ENCODE measurements around the gene CCNH. TPM values are rescaled to one million over a fixed set of nuclear protein-coding genes. Genes with fewer than 3 reads are reported as not detected.

CCNH gene
- total RNA-seq, 1 donor from 2014 or later: 36.9 TPM

- no peaks in the 10 kb centered on the region for H3K27me3 Mint-ChIP-seq (ENCODE audit: low read depth)
- no peaks in the 10 kb centered on the region for H3K9me3 Mint-ChIP-seq
- H3K4me1 Mint-ChIP-seq: no peaks in the 10 kb centered on the region
- no peak for DNase-seq (ENCODE audit: low read depth, low spot score)
- TF ChIP-seq, protein P1, sequence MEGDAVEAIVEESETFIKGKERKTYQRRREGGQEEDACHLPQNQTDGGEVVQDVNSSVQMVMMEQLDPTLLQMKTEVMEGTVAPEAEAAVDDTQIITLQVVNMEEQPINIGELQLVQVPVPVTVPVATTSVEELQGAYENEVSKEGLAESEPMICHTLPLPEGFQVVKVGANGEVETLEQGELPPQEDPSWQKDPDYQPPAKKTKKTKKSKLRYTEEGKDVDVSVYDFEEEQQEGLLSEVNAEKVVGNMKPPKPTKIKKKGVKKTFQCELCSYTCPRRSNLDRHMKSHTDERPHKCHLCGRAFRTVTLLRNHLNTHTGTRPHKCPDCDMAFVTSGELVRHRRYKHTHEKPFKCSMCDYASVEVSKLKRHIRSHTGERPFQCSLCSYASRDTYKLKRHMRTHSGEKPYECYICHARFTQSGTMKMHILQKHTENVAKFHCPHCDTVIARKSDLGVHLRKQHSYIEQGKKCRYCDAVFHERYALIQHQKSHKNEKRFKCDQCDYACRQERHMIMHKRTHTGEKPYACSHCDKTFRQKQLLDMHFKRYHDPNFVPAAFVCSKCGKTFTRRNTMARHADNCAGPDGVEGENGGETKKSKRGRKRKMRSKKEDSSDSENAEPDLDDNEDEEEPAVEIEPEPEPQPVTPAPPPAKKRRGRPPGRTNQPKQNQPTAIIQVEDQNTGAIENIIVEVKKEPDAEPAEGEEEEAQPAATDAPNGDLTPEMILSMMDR (conservative IDR thresholded peaks at IDR 0.05): no peak
- peaks cover 15% of the 10 kb centered on the region for H3K36me3 Mint-ChIP-seq (ENCODE audit: low read depth)
- peak overlapping the region; percentile 57 for H3K27ac Mint-ChIP-seq (ENCODE audit: unreplicated experiment)
- H3K4me3 Mint-ChIP-seq: no peak overlapping the region
These were observed 26.9 kb downstream of the CCNH start for GRCh38 chr5:87385802-87386201.

GRCh38 chr5:87383216-87383615 is 29.5 kb downstream of the CCNH start:
- Mint-ChIP-seq H3K36me3 (ENCODE audit: low read depth) (peaks cover 7% of the 10 kb centered on the region), H3K27ac (ENCODE audit: unreplicated experiment) (no peak overlapping the region), H3K4me1 (no peaks in the 10 kb centered on the region), H3K27me3 (ENCODE audit: low read depth) (no peaks in the 10 kb centered on the region), H3K4me3 (no peak overlapping the region), H3K9me3 (no peaks in the 10 kb centered on the region)
- no peak for DNase-seq (ENCODE audit: low read depth, low spot score)
- TF ChIP-seq, protein P1 (conservative IDR thresholded peaks at IDR 0.05): no peak

DNA sequence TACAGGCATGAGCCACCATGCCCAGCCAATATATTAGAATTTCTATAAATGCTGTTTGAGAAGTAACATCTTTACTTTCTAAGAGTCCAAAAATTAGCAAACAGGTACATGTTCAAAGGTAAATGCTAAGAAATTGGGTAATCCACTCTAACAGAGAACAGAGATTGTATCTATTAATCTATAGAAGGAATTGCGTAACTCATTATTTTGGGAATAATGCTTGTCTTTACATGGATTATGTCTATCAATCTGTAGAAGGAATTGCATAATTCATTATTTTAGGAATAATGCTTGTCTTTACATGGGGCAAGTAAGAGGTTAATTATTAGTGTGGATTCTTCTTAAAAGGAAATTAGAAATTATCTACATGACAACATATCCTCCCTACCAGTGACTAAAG is 30.5 kb downstream of the CCNH start:
- no peak overlapping the region for H3K4me3 Mint-ChIP-seq
- no peaks in the 10 kb centered on the region for H3K9me3 Mint-ChIP-seq
- no peaks in the 10 kb centered on the region for H3K4me1 Mint-ChIP-seq
- H3K27ac Mint-ChIP-seq (ENCODE audit: unreplicated experiment): no peak overlapping the region
- peaks cover 7% of the 10 kb centered on the region for H3K36me3 Mint-ChIP-seq (ENCODE audit: low read depth)
- H3K27me3 Mint-ChIP-seq (ENCODE audit: low read depth): no peaks in the 10 kb centered on the region
- no peak for DNase-seq (ENCODE audit: low read depth, low spot score)
- TF ChIP-seq, protein P1 (conservative IDR thresholded peaks at IDR 0.05): no peak

GRCh38 chr5:87372705-87373104 is 40.0 kb downstream of the CCNH start:
- Mint-ChIP-seq H3K36me3 (ENCODE audit: low read depth) (no peaks in the 10 kb centered on the region), H3K9me3 (no peaks in the 10 kb centered on the region), H3K27me3 (ENCODE audit: low read depth) (no peaks in the 10 kb centered on the region), H3K4me1 (no peaks in the 10 kb centered on the region), H3K4me3 (no peak overlapping the region), H3K27ac (ENCODE audit: unreplicated experiment) (no peak overlapping the region)
- TF ChIP-seq, protein P1 (conservative IDR thresholded peaks at IDR 0.05): no peak
- no peak for DNase-seq (ENCODE audit: low read depth, low spot score)

DNA sequence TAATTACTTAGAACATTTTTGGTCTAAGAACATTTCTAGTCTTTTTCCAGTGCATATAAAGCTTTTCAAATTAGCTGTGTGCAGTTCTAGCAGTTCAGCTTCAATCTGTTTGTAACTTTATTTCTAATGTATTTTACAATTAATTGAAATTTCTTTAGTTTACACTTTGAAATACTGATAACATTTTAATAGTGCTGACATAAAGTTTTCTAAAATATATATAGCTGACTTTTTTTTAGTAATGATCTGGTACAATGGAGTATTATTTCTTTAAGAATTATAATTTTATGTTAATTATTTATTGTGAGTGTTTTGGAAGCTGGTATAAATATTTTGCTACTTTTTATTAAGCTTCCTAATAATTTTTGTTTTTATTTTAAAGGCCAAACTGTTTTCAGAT is 43.3 kb downstream of the CCNH start:
- no peaks in the 10 kb centered on the region for H3K4me1 Mint-ChIP-seq
- TF ChIP-seq, protein P1 (conservative IDR thresholded peaks at IDR 0.05): no peak
- H3K27ac Mint-ChIP-seq (ENCODE audit: unreplicated experiment): no peak overlapping the region
- H3K4me3 Mint-ChIP-seq: no peak overlapping the region
- H3K36me3 Mint-ChIP-seq (ENCODE audit: low read depth): peaks cover 6% of the 10 kb centered on the region
- H3K9me3 Mint-ChIP-seq: no peaks in the 10 kb centered on the region
- DNase-seq (ENCODE audit: low read depth, low spot score): no peak
- no peaks in the 10 kb centered on the region for H3K27me3 Mint-ChIP-seq (ENCODE audit: low read depth)

DNA sequence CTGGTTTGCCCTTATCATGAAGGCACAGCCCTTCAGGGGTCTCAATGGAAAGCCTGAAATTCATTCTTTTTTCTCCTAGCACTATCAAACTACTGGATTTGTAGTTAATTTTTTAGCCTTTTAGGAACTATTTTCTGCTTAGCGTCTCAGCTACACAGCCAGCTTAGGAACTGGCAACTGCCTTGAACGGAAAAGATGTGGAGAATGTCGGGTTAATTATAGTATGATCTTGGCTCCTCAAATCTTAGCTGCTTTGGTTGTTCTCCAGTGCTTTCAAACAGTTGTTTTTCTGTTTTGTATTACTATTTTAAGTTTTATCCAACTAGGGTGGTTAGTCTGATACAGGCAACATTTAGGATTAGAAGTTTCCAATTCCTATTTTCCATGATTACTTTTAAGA is 44.1 kb downstream of the CCNH start:
- Mint-ChIP-seq H3K9me3 (no peaks in the 10 kb centered on the region), H3K27me3 (ENCODE audit: low read depth) (no peaks in the 10 kb centered on the region), H3K27ac (ENCODE audit: unreplicated experiment) (no peak overlapping the region), H3K4me3 (no peak overlapping the region), H3K4me1 (no peaks in the 10 kb centered on the region), H3K36me3 (ENCODE audit: low read depth) (peaks cover 6% of the 10 kb centered on the region)
- TF ChIP-seq, protein P1 (conservative IDR thresholded peaks at IDR 0.05): no peak
- no peak for DNase-seq (ENCODE audit: low read depth, low spot score)

All from neural crest cell (in vitro differentiated cells).